Measurements from ENCODE around the gene EFR3B. TPM values are rescaled to one million over a fixed set of nuclear protein-coding genes. Genes with fewer than 3 reads are reported as not detected.

Gene EFR3B
- total and polyA plus RNA-seq, 2 of the 4 experiments (the other 2 are of a cell fraction), result 0.38 to 0.90 TPM

DNA sequence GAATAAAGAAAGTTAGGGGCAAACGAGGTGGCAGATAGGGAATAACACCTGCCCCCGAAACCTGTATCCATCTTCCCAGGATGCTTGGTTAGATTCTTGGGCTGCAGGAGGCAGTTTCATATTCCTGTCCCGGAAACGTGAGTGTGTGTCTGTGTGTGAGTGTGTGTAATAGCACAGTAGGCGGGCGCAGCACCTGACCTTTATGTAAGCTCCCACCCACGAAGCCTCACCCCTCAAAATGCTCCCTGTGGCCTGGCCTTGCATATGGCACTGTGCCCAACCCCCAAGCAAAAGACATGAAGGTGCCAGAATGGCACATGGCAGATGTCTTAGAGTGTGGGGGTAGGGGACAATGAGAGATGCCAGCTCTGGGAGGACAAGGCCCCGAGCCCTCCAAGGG, 48.9 kb downstream of the EFR3B start:
- Histone ChIP-seq H4K91ac (ENCODE audit: insufficient read depth, low read depth, low read length) (no peak overlapping the region), H2BK15ac (ENCODE audit: low read depth, low read length) (no peak overlapping the region), H2AK5ac (ENCODE audit: low read depth, low read length) (no peak overlapping the region), H2AK9ac (replicated peaks; ENCODE audit: low read depth, low read length, poor library complexity) (no peak overlapping the region), H4K8ac (ENCODE audit: low read depth in 2 of 2, low read length in 2 of 2) (no peak overlapping the region), H3K27ac (ENCODE audit: insufficient read depth, low read length) (no peak overlapping the region), H3K4ac (ENCODE audit: low read depth, low read length) (no peak overlapping the region), H3K9me3 (ENCODE audit: control insufficient read depth, insufficient read depth, low read length) (no peaks in the 10 kb centered on the region), H3K79me1 (ENCODE audit: low read depth in 1 of 2, low read length in 2 of 2) (no peaks in the 10 kb centered on the region), H3K4me3 (ENCODE audit: insufficient read depth, low read depth, low read length) (no peak overlapping the region), H3K23ac (ENCODE audit: low read depth, low read length) (no peak overlapping the region), H3K4me2 (ENCODE audit: low read depth, low read length) (no peak overlapping the region), H2BK20ac (ENCODE audit: low read depth, low read length) (no peak overlapping the region), H3K14ac (replicated peaks; ENCODE audit: low read depth, low read length) (no peak overlapping the region), H2AFZ (replicated peaks; ENCODE audit: low read length, poor library complexity) (no peak overlapping the region), H3K18ac (ENCODE audit: low read depth, low read length) (no peak overlapping the region), H2BK5ac (ENCODE audit: low read depth, low read length, poor library complexity, severe bottlenecking) (no peak overlapping the region), H3K9ac (ENCODE audit: low read depth, low read length) (no peak overlapping the region), H3K36me3 (ENCODE audit: control insufficient read depth, insufficient read depth, low read length) (no peaks in the 10 kb centered on the region), H3K9me1 (ENCODE audit: insufficient read depth, low read length) (no peaks in the 10 kb centered on the region), H4K20me1 (ENCODE audit: insufficient read depth, low read length) (no peaks in the 10 kb centered on the region), H3K27me3 (ENCODE audit: control insufficient read depth, insufficient read depth, low read length) (no peaks in the 10 kb centered on the region; the same call in 1 of the 2 replicates), H2BK120ac (ENCODE audit: low read depth, low read length) (no peak overlapping the region), H3K4me1 (ENCODE audit: control insufficient read depth, insufficient read depth, low read length) (no peaks in the 10 kb centered on the region), H3K56ac (ENCODE audit: extremely low read depth, insufficient read depth, low read length) (no peak overlapping the region), H4K5ac (ENCODE audit: low read depth, low read length) (no peak overlapping the region)
- WGBS, 2 experiments (ENCODE audit: extremely low coverage in 2 of 2, insufficient read length in 1 of 2), result no CpG with 5 or more reads among the region's 8 CpGs
- POLR2A ChIA-PET (ENCODE audit: unreplicated experiment), result no interaction called here
- TF ChIP-seq MAFK (IDR thresholded peaks at IDR 0.05; ENCODE audit: low read depth, low read length) (no peak), CHD1 (IDR thresholded peaks at IDR 0.05; ENCODE audit: low read depth, low read length) (no peak), MAZ (IDR thresholded peaks at IDR 0.05; ENCODE audit: borderline replicate concordance, low read depth, low read length) (no peak), POLR2A (IDR thresholded peaks at IDR 0.05; ENCODE audit: low read depth, low read length) (no peak), SMC3 (IDR thresholded peaks at IDR 0.05; ENCODE audit: low read depth, low read length) (no peak), NFE2L2 (IDR thresholded peaks at IDR 0.05; ENCODE audit: low read depth, low read length) (no peak), RCOR1 (IDR thresholded peaks at IDR 0.05; ENCODE audit: insufficient replicate concordance, low read length) (no peak), CEBPB (IDR thresholded peaks at IDR 0.05; ENCODE audit: low read depth, low read length) (no peak), BHLHE40 (IDR thresholded peaks at IDR 0.05; ENCODE audit: low read depth, low read length) (no peak), FOS (IDR thresholded peaks at IDR 0.05; ENCODE audit: low read depth, low read length) (no peak), RAD21 (IDR thresholded peaks at IDR 0.05; ENCODE audit: low read length) (no peak), MXI1 (IDR thresholded peaks at IDR 0.05; ENCODE audit: borderline replicate concordance, low read depth, low read length) (no peak), RFX5 (IDR thresholded peaks at IDR 0.05; ENCODE audit: low read depth, low read length) (no peak)
- TF ChIP-seq, protein P1, sequence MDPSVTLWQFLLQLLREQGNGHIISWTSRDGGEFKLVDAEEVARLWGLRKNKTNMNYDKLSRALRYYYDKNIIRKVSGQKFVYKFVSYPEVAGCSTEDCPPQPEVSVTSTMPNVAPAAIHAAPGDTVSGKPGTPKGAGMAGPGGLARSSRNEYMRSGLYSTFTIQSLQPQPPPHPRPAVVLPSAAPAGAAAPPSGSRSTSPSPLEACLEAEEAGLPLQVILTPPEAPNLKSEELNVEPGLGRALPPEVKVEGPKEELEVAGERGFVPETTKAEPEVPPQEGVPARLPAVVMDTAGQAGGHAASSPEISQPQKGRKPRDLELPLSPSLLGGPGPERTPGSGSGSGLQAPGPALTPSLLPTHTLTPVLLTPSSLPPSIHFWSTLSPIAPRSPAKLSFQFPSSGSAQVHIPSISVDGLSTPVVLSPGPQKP (IDR thresholded peaks at IDR 0.05; ENCODE audit: borderline replicate concordance, low read depth, low read length), result no peak
- TF ChIP-seq, protein P2, sequence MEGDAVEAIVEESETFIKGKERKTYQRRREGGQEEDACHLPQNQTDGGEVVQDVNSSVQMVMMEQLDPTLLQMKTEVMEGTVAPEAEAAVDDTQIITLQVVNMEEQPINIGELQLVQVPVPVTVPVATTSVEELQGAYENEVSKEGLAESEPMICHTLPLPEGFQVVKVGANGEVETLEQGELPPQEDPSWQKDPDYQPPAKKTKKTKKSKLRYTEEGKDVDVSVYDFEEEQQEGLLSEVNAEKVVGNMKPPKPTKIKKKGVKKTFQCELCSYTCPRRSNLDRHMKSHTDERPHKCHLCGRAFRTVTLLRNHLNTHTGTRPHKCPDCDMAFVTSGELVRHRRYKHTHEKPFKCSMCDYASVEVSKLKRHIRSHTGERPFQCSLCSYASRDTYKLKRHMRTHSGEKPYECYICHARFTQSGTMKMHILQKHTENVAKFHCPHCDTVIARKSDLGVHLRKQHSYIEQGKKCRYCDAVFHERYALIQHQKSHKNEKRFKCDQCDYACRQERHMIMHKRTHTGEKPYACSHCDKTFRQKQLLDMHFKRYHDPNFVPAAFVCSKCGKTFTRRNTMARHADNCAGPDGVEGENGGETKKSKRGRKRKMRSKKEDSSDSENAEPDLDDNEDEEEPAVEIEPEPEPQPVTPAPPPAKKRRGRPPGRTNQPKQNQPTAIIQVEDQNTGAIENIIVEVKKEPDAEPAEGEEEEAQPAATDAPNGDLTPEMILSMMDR (conservative IDR thresholded peaks at IDR 0.05; ENCODE audit: low read depth, low read length), result no peak
- TF ChIP-seq, protein P3, sequence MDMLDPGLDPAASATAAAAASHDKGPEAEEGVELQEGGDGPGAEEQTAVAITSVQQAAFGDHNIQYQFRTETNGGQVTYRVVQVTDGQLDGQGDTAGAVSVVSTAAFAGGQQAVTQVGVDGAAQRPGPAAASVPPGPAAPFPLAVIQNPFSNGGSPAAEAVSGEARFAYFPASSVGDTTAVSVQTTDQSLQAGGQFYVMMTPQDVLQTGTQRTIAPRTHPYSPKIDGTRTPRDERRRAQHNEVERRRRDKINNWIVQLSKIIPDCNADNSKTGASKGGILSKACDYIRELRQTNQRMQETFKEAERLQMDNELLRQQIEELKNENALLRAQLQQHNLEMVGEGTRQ (IDR thresholded peaks at IDR 0.05; ENCODE audit: low read depth, low read length), result no peak
- DNase-seq, result no peak
- dilution Hi-C loops (cut with HindIII; ENCODE audit: low sequenced_read_pairs, unreplicated experiment), result no loop called here
- in situ Hi-C loops (cut with MboI; ENCODE audit: low sequenced_read_pairs), result no loop called here
- CTCF ChIA-PET, result no interaction called here
- intact Hi-C loops (cut with micrococcal nuclease), result no loop called here
- no TSS peak for BruUV-seq (replicated peaks)
- no peak for ATAC-seq (ENCODE audit: low read depth)

Measured in IMR-90 (cell line).